GM10248 (cell line): ENCODE results near the gene RNFT2.

Source experiments
- CTCF ChIA-PET: fragments of 300-600 bp; sonication (Branson Sonifier 250); formaldehyde crosslinking; extraction: SDS; loops from one replicate; lab custom pipeline; 2021; ENCODE audit warnings: antibody characterized with exemption; lab: Yijun Ruan, JAX
- POLR2A ChIA-PET: fragments of 350-650 bp; sonication (Branson Sonifier 250); formaldehyde crosslinking; extraction: SDS; loops from one replicate; lab custom pipeline; 2020; ENCODE audit warnings: antibody characterized with exemption; lab: Yijun Ruan, JAX
- DNase-seq: peaks from one replicate; pipeline ENCODE4 v3.0.0; 2012; ENCODE audit errors: extremely low spot score
- TF ChIP-seq, protein P1 (sequence below): IDR thresholded peaks from 2 replicates; pipeline ENCODE4 v1.5.1; 2012; ENCODE audit warnings: mild to moderate bottlenecking, low read depth; ENCODE audit errors: extremely low read depth, missing control alignments, control extremely low read depth

The RNFT2 gene

DNA sequence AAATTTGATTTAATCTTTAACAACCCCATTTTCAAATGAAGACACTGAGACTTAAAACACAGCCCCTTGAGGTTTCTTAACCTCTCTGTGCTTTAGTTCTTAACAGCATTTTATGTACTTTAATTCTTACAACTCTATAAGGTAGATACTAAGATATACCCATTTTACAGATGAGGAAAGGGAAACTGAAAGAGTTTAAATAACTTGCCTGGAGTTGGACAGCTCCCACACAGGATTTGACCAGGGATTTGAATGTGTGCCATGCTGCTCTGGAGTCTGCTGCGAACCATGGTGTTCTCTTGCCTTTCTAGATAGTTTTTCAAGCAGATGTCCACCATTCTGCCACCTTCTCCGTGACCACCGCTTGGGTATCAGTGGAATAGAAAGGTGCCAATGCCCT lies 28.2 kb downstream of the RNFT2 start:
- ChIA-PET CTCF (no interaction called here), POLR2A (no interaction called here)
- no peak for DNase-seq
- TF ChIP-seq, protein P1, sequence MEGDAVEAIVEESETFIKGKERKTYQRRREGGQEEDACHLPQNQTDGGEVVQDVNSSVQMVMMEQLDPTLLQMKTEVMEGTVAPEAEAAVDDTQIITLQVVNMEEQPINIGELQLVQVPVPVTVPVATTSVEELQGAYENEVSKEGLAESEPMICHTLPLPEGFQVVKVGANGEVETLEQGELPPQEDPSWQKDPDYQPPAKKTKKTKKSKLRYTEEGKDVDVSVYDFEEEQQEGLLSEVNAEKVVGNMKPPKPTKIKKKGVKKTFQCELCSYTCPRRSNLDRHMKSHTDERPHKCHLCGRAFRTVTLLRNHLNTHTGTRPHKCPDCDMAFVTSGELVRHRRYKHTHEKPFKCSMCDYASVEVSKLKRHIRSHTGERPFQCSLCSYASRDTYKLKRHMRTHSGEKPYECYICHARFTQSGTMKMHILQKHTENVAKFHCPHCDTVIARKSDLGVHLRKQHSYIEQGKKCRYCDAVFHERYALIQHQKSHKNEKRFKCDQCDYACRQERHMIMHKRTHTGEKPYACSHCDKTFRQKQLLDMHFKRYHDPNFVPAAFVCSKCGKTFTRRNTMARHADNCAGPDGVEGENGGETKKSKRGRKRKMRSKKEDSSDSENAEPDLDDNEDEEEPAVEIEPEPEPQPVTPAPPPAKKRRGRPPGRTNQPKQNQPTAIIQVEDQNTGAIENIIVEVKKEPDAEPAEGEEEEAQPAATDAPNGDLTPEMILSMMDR, result no peak

DNA sequence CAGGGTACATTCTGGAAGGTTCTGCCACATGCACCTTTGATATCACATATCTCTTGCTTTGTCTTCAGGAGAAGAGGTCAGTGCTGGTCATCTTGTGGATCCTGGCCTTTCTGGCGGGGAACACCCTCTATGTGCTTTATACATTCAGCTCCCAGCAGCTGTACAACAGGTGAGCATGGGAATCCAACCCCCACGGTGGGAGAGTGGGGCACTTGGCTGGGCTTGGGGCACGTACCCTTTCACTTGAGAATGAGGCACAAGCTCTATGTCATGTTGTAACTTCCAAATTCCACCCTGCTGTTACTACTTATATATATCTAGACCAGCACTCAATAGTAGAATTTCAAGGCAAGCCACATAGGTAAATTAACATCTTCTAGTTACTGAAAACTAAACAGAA lies 28.6 kb downstream of the RNFT2 start:
- TF ChIP-seq, protein P1, result no peak
- ChIA-PET POLR2A (no interaction called here), CTCF (no interaction called here)
- no peak for DNase-seq

DNA sequence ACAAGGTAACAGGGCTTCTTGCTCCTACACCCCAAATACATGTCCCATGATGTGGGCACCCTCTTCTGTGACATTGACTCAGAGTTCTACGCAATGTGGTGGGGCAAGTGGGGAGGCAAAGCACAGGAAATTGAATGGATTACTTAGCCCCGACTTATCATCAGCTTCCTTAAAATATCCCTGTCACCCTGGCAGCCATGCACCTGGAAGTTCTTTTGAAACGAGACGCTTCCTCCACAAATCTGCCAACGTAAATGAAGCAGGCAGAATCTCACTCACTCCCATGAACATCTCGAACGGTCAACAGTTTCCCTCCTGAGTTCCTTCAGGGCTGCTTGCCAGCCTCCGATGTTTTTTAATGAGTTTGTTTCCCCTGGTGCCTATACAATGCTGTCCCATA lies 33.5 kb downstream of the RNFT2 start:
- ChIA-PET POLR2A (no interaction called here), CTCF (no interaction called here)
- no peak for DNase-seq
- TF ChIP-seq, protein P1, result no peak

DNA sequence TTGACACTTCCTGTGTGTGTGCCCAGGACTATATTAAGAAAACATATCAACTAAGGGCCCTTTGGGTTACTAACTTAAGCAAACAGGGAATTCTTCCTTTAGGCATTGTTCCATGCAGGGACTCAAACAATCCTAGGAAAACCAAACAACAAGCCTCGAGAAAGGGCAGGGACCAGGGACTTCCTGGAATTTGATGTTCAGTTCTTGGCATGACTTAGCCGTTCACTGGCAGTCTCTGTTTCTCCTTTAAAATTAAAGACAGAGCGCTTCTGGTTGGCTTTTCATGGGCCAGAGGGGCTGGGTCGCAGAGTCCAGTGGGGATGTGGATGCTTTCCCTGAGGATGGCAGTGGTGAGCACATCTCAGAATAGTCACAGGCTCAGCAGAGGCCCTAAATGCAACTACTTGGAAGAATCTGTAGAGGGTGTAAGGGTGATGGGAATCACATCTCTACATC lies 35.2 kb downstream of the RNFT2 start:
- POLR2A ChIA-PET, result no interaction called here
- no peak for DNase-seq
- TF ChIP-seq, protein P1, result no peak
- CTCF ChIA-PET, result no interaction called here

DNA sequence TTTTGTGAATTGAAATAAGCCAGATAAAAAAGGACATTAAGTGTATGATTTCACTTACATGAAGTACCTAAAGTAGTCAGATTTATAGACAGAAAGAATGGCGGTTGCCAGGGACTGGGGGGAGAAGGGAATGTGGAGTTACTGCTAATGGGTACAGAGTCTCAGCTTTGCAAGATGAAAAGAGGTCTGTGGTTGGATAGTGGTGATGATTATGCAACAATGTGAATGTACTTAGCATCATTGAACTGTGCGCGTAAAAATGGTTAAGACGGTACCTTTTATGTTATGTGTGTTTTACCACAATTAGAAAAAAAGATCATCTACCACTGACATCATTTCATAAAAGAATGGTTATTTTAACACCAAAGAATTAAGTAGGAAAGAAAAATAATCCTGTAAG lies 35.9 kb downstream of the RNFT2 start:
- no peak for DNase-seq
- TF ChIP-seq, protein P1, result no peak

DNA sequence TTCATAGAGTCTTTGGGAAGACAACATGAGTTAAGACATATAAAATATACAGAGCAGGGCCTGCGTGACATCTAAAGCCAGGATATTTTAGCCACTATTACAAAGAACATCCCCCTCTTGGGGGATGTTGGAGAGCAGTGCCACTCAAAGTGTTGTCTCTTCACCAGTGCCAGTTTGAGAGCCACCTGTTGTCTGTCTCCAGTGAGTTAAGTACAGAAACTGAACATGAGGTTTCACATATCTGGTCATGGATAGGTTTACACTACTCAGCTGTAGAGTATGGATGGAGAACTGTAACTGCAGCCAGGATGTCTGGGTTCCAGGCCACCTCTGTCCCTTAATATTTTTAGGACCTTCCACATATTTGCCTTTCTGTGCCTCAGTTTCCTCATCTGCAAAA lies 39.1 kb downstream of the RNFT2 start:
- CTCF ChIA-PET, result no interaction called here

More for the DNA sequence above, 35.9 kb downstream of the RNFT2 start:
- ChIA-PET CTCF (no interaction called here), POLR2A (no interaction called here)

DNA sequence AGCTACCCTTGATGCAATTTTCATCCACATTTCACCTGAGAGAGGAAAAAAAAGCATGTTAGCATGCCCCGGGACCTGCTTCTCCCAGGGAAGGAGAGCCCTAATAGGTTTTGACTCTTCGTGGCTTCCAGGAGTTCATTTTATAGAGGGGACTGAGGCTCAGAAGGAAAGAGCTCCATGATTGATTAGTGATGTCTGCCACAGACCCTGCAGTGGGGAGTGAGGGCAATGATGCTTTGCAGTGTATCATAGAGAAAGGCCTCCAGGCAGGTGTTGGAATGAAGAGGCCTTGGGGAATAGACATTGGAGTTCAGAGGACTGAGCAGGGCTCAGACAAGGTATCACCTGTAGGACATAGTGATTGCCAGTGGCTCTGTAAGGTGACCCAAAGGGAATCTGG lies 41.5 kb downstream of the RNFT2 start:
- ChIA-PET POLR2A (no interaction called here), CTCF (no interaction called here)
- no peak for DNase-seq
- TF ChIP-seq, protein P1, result no peak

More for the DNA sequence above, 39.1 kb downstream of the RNFT2 start:
- POLR2A ChIA-PET, result no interaction called here
- no peak for DNase-seq
- TF ChIP-seq, protein P1, result no peak
